Left lung (tissue), 10 donors: ENCODE measurements around the gene FHIT. TPM values are rescaled to one million over a fixed set of nuclear protein-coding genes. Genes with fewer than 3 reads are reported as not detected.

Experiments used
- ATAC-seq: fragments of 200-7000 bp; cut with Tn5 transposase; one replicate; pipeline ENCODE4 v1.9.1; 2020; ENCODE audit warnings: moderate library complexity
- DNase-seq, 4 donors: peaks; one replicate each; pipeline ENCODE4 v3.0.0-alpha.2; 2013 to 2020
- H3K27ac ChIP-seq, 2 donors: fragments of 200-600 bp; sonication (generic) in 1 of 2; one replicate each; pipeline versions ENCODE4 v1.5.0 to v1.8.0; 2020 to 2021
- H3K27me3 ChIP-seq, 2 donors: fragments of 200-600 bp; sonication (generic) in 1 of 2; one replicate each; pipeline versions ENCODE4 v1.5.0 to v1.8.0; 2020 to 2021
- H3K36me3 ChIP-seq, 2 donors: fragments of 200-600 bp; sonication (generic) in 1 of 2; one replicate each; pipeline versions ENCODE4 v1.5.0 to v1.8.0; 2020 to 2021
- H3K4me1 ChIP-seq, 2 donors: fragments of 200-600 bp; one replicate each; pipeline ENCODE4 v1.8.0; 2021
- H3K4me3 ChIP-seq, 2 donors: fragments of 200-600 bp; sonication (generic) in 1 of 2; one replicate each; pipeline versions ENCODE4 v1.5.0 to v1.8.0; 2020 to 2021; ENCODE audit warnings: mild to moderate bottlenecking in 1 of 2
- H3K9me3 ChIP-seq, 2 donors: fragments of 200-600 bp; sonication (generic) in 1 of 2; one replicate each; pipeline versions ENCODE4 v1.5.0 to v1.8.0; 2020 to 2021
- CTCF ChIP-seq, 2 donors: fragments of 200-600 bp; sonication (generic) in 1 of 2; IDR thresholded peaks; one replicate each; pipeline versions ENCODE4 v1.5.0 to v1.8.0; 2021; ENCODE audit warnings: antibody characterized with exemption in 2 of 2
- intact Hi-C, 2 donors: fragments of 100-400 bp; cut with DNase I; formaldehyde crosslinking; loops; one replicate each; pipeline versions ENCODE4 v1.11.2 to v1.14.2; 2022
- polyA plus RNA-seq, 6 donors: library from polyadenylated mRNA; unstranded; fragments of 120-200 nt; gene quantifications; one replicate each; pipeline ENCODE4 v1.2.1, GENCODE V29; 2013; ENCODE audit not compliant: insufficient read length in 6 of 6
- total RNA-seq, 2 donors: library from RNA; stranded (reverse); fragmentation: NEBNext Ultra II Directional; extraction: Animal tissue kit (Norgen Biotek cat#: 25700); gene quantifications; one replicate each; pipeline ENCODE4 v1.2.1, GENCODE V29; 2021
- donor health status: DM: no; HTN: yes; CAD: no.
- donor health status: DM: no; HTN: no; CAD: no.

FHIT gene
- total and polyA plus RNA-seq, 8 donors = 8.5 to 16.3 (median 9.7) TPM

GRCh38 chr3:59946401-59946800, 1304.9 kb downstream of the FHIT start:
- ATAC-seq (no peak), DNase-seq (no peak)
- H3K9me3 ChIP-seq = no peaks in the 10 kb centered on the region
- H3K4me3 ChIP-seq = no peak overlapping the region
- H3K4me1 ChIP-seq = no peaks in the 10 kb centered on the region
- intact Hi-C loops = no loop called here
- H3K36me3 ChIP-seq = no peaks in the 10 kb centered on the region
- H3K27me3 ChIP-seq = no peaks in the 10 kb centered on the region
- no peak overlapping the region for H3K27ac ChIP-seq
- TF ChIP-seq CTCF (IDR thresholded peaks at IDR 0.05) = no peak

- Histone ChIP-seq H3K27ac (no peak overlapping the region), H3K4me3 (no peak overlapping the region), H3K4me1 (no peaks in the 10 kb centered on the region), H3K27me3 (no peaks in the 10 kb centered on the region), H3K9me3 (no peaks in the 10 kb centered on the region), H3K36me3 (no peaks in the 10 kb centered on the region)
- ATAC-seq (no peak), DNase-seq (no peak)
- intact Hi-C loops = no loop called here
- TF ChIP-seq CTCF (IDR thresholded peaks at IDR 0.05) = no peak
Measured at GRCh38 chr3:59940718-59941117, 1310.5 kb downstream of the FHIT start.

- H3K4me3 ChIP-seq = no peak overlapping the region
Measured at GRCh38 chr3:59939826-59940426, 1311.3 kb downstream of the FHIT start.

GRCh38 chr3:59938828-59939227, 1312.4 kb downstream of the FHIT start:
- Histone ChIP-seq H3K9me3 (no peaks in the 10 kb centered on the region), H3K4me3 (no peak overlapping the region), H3K27ac (no peak overlapping the region), H3K27me3 (no peaks in the 10 kb centered on the region), H3K36me3 (no peaks in the 10 kb centered on the region), H3K4me1 (no peaks in the 10 kb centered on the region)
- no peak for TF ChIP-seq CTCF (IDR thresholded peaks at IDR 0.05)
- no peak for ATAC-seq
- no peak for DNase-seq
- intact Hi-C loops = no loop called here

More at GRCh38 chr3:59939826-59940426, 1311.3 kb downstream of the FHIT start:
- H3K27ac ChIP-seq = no peak overlapping the region
- H3K36me3 ChIP-seq = no peaks in the 10 kb centered on the region
- H3K4me1 ChIP-seq = no peaks in the 10 kb centered on the region
- DNase-seq (no peak), ATAC-seq (no peak)
- intact Hi-C loops = no loop called here
- TF ChIP-seq CTCF (IDR thresholded peaks at IDR 0.05) = no peak
- no peaks in the 10 kb centered on the region for H3K9me3 ChIP-seq
- no peaks in the 10 kb centered on the region for H3K27me3 ChIP-seq

GRCh38 chr3:59937201-59937600, 1314.1 kb downstream of the FHIT start:
- intact Hi-C loops = no loop called here
- H3K36me3 ChIP-seq = no peaks in the 10 kb centered on the region
- H3K4me3 ChIP-seq = no peak overlapping the region
- H3K27ac ChIP-seq = no peak overlapping the region
- no peaks in the 10 kb centered on the region for H3K27me3 ChIP-seq
- TF ChIP-seq CTCF (IDR thresholded peaks at IDR 0.05) = no peak
- no peak for ATAC-seq
- H3K9me3 ChIP-seq = no peaks in the 10 kb centered on the region
- no peak for DNase-seq
- no peaks in the 10 kb centered on the region for H3K4me1 ChIP-seq
